Testis (tissue), 3 donors: Measurements from ENCODE around the gene UVSSA. TPM values are rescaled to one million over a fixed set of nuclear protein-coding genes. Genes with fewer than 3 reads are reported as not detected.
A peak's percentile ranks its signal among the peaks of the same experiment; 100 is the strongest.

Experiments
- DNase-seq: peaks from one replicate; pipeline ENCODE4 v3.0.0-alpha.2; 2019
- H3K27ac ChIP-seq, 2 donors: fragments of 200-600 bp; sonication (generic); one replicate each; pipeline ENCODE4 v1.5.1; 2019
- H3K27me3 ChIP-seq: fragments of 200-600 bp; sonication (generic); one replicate; pipeline ENCODE4 v1.5.1; 2019
- H3K36me3 ChIP-seq: fragments of 200-600 bp; sonication (generic); one replicate; pipeline ENCODE4 v1.5.1; 2017; ENCODE audit warnings: low read depth; ENCODE audit errors: missing control alignments
- H3K4me1 ChIP-seq: fragments of 200-600 bp; sonication (generic); one replicate; pipeline ENCODE4 v1.5.1; 2019
- H3K4me3 ChIP-seq, 2 donors: fragments of 200-600 bp; sonication (generic); one replicate each; pipeline ENCODE4 v1.5.1; 2017 to 2019
- H3K9me3 ChIP-seq: fragments of 200-600 bp; sonication (generic); one replicate; pipeline ENCODE4 v1.5.1; 2017
- POLR2A ChIP-seq: fragments of 450-650 bp; IDR thresholded peaks from one replicate; pipeline ENCODE4 v1.6.1; 2017; ENCODE audit warnings: antibody characterized with exemption, mild to moderate bottlenecking, moderate library complexity
- WGBS, 2 donors: methylation state at CpG; one replicate each; pipeline ENCODE4 v1.1.5; 2018; 5-methylcytosine and 5-hydroxymethylcytosine counted together
- intact Hi-C: fragments of 100-400 bp; cut with DNase I; formaldehyde crosslinking; loops from one replicate; pipeline ENCODE4 v1.15.1; 2023; ENCODE audit warnings: low total_unique reads
- polyA plus RNA-seq: library from polyadenylated mRNA; stranded (reverse); fragments of 350-450 nt; fragmentation: Illumina TruSeq; extraction: RNeasy Lipid Tissue Mini Kit (QIAGEN cat#74804); gene quantifications from one replicate; pipeline ENCODE4 v1.2.3, GENCODE V29; 2014; ENCODE audit warnings: low read depth, low replicate concordance; ENCODE audit not compliant: insufficient read depth
- total RNA-seq, 2 donors: library from RNA; depleted of rRNA; stranded (reverse); fragments of >200 nt; gene quantifications; one replicate each; pipeline ENCODE4 v1.2.3, GENCODE V29; 2016
- TF ChIP-seq, protein P1 (sequence below), 3 experiments: fragments of 450-650 bp in 2 of 3; fragments of 200-600 bp in 1 of 3; sonication (generic) in 1 of 3; IDR thresholded peaks; one replicate each; pipeline ENCODE4 v1.5.1; 2016 to 2019; ENCODE audit warnings: antibody characterized with exemption in 3 of 3, mild to moderate bottlenecking in 2 of 3, moderate library complexity in 1 of 3

Gene UVSSA
- total and polyA plus RNA-seq, 3 donors from 2014 or later, result 35.8 to 94.6 (median 71.5) TPM

DNA sequence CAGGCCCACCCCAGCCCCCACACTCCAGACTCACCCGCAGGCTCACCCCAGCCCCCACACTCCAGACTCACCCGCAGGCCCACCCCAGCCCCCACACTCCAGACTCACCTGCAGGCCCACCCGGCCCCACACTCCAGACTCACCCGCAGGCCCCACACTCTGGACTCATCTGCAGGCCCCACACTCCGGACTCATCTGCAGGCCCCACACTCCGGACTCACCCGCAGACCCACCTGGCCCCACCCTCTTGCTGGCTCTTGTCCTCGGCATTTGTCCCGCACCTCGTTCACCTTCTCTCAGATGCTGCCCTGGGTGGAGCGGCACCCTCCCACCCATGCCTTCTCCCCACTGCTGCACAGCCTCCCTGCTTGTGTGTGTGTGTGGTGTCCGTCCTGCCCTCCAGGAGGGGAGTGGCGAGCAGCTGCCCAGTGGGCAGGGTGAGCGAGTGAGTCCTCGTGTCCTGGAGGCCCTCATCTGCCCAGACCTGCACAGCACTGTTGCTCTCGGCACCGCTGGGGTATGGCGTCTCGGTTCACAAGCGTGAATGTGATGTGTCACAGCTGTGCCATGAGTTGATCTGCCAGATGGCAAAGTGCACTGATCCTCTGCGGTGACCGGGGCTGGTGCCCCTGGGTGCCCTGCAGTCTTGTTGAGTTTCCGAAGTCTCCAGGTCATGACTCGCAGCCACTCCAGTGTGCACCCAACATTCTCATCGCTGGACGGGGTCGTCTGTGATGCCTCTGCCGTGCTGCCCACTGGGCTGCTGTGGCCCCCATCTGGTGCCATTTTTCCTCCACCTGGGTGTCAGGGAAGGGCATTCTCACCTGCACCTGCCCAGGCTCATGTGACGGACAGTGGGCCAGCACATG is 29.6 kb upstream of the UVSSA start:
- Histone ChIP-seq H3K27ac (no peak overlapping the region), H3K9me3 (no peaks in the 10 kb centered on the region), H3K4me1 (no peaks in the 10 kb centered on the region), H3K4me3 (no peak overlapping the region), H3K36me3 (no peaks in the 10 kb centered on the region), H3K27me3 (no peaks in the 10 kb centered on the region)
- WGBS, 2 donors, result 95 to 97% methylated on average over 27 to 29 of the region's 29 CpGs
- intact Hi-C loops, result no loop called here
- TF ChIP-seq POLR2A, result no peak
- TF ChIP-seq, protein P1, sequence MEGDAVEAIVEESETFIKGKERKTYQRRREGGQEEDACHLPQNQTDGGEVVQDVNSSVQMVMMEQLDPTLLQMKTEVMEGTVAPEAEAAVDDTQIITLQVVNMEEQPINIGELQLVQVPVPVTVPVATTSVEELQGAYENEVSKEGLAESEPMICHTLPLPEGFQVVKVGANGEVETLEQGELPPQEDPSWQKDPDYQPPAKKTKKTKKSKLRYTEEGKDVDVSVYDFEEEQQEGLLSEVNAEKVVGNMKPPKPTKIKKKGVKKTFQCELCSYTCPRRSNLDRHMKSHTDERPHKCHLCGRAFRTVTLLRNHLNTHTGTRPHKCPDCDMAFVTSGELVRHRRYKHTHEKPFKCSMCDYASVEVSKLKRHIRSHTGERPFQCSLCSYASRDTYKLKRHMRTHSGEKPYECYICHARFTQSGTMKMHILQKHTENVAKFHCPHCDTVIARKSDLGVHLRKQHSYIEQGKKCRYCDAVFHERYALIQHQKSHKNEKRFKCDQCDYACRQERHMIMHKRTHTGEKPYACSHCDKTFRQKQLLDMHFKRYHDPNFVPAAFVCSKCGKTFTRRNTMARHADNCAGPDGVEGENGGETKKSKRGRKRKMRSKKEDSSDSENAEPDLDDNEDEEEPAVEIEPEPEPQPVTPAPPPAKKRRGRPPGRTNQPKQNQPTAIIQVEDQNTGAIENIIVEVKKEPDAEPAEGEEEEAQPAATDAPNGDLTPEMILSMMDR (IDR thresholded peaks at IDR 0.05), result no peak
- DNase-seq, result no peak

DNA sequence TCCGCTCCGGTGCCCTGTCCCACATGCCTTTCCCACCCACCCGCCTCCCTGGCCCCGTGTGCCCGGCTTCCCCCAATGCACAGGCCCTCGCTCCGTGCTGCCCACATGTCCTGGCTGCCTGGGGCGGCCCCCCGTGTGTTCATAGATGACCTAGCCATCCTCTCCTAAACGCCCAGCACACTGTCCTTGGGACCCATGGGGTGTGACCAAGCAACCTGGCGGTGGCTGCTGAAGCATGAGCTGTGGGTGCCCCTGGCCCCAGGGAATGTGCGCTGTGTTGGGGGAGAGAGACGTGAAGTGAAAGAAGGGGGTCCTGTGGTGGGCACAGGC is 29.0 kb upstream of the UVSSA start:
- 96% methylated on average over 12 to 13 of the region's 13 CpGs for WGBS, 2 donors
- H3K27me3 ChIP-seq, result no peaks in the 10 kb centered on the region
- no peaks in the 10 kb centered on the region for H3K4me1 ChIP-seq
- no peak for TF ChIP-seq POLR2A
- TF ChIP-seq, protein P1 (IDR thresholded peaks at IDR 0.05), result no peak
- H3K4me3 ChIP-seq, result no peak overlapping the region
- H3K9me3 ChIP-seq, result no peaks in the 10 kb centered on the region
- intact Hi-C loops, result no loop called here
- H3K27ac ChIP-seq, result no peak overlapping the region
- no peaks in the 10 kb centered on the region for H3K36me3 ChIP-seq
- no peak for DNase-seq

DNA sequence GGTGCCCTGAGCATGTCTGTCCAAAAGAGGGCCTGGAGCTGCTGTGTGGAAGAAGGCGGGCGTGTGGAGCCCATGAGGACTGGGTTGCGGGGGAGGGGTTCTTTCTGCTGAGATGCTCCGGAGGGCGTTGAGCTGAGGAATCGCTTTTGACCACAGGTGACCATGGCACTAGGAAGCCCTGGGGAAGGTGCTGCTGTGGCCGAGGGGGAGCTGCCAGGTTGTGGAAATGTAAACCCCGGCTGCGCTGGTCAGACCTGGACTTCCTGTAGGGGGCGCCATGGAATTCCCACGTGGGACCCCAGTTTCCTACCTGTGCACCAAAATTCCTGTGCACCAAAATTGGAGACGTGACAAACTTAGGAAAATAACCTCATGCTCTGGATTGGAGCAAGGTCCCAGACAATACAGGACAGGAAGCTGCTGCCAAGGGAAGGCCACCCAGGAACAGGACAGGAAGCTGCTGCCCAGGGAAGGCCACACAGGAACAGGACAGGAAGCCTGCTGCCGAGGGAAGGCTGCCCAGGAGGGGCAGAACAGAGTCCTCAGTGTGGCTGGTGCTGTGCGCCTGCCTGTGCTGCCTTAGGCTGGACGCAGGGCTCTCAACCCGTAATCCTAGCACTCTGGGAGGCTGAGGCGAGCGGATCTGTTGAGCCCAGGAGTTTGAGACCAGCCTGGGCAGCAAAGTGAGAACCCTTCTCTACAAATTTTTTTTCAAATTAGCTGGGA is 28.4 kb upstream of the UVSSA start:
- intact Hi-C loops, result no loop called here
- no peaks in the 10 kb centered on the region for H3K4me1 ChIP-seq
- no peak for TF ChIP-seq POLR2A
- TF ChIP-seq, protein P1 (IDR thresholded peaks at IDR 0.05), result peak in 2 of 3 experiments; percentile 5 to 10
- H3K27me3 ChIP-seq, result no peaks in the 10 kb centered on the region
- DNase-seq, result no peak
- H3K9me3 ChIP-seq, result no peaks in the 10 kb centered on the region
- WGBS, 2 donors, result 82 to 89% methylated on average over 17 to 18 of the region's 18 CpGs
- no peak overlapping the region for H3K4me3 ChIP-seq
- H3K27ac ChIP-seq, result no peak overlapping the region
- H3K36me3 ChIP-seq, result no peaks in the 10 kb centered on the region

DNA sequence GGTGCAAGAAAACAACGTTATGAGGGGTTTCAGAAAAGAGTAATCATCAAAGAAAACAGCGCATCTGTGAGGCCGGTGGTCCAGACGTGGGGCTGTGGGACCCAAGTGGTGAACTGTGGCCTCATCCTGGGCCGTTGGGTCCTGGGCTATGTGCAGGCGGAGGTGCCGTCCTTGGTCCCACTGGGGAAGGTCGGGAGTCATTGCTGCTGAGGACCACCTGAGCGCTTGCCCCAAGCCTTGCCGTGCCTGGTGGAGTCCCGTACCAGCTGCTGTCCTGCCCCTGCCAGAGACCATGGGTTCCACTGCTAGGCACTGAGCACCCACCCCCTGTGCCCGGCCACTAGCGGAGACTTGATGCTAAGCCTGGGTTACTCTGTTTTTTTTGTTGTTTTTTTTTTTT is 25.5 kb upstream of the UVSSA start:
- no peak for DNase-seq
- Histone ChIP-seq H3K27me3 (no peaks in the 10 kb centered on the region), H3K4me1 (no peaks in the 10 kb centered on the region), H3K27ac (no peak overlapping the region), H3K4me3 (no peak overlapping the region), H3K9me3 (no peaks in the 10 kb centered on the region), H3K36me3 (no peaks in the 10 kb centered on the region)
- 85 to 93% methylated on average over 13 of the region's 13 CpGs for WGBS, 2 donors
- TF ChIP-seq, protein P1 (IDR thresholded peaks at IDR 0.05), result no peak
- TF ChIP-seq POLR2A, result no peak
- intact Hi-C loops, result no loop called here
